WI38 (cell line): ENCODE measurements around the gene ABCC5.
"Not testable (repeated sequence)": the region's sequence is repeated elsewhere in the genome, so short reads cannot be mapped to it uniquely, and the experiment has no call there.

ENCODE experiments used
- H3K4me3 ChIP-seq: 2 replicates; pipeline ENCODE4 v1.5.1; 2011; ENCODE audit warnings: low read depth, mild to moderate bottlenecking, control low read depth, low read length
- CTCF ChIP-seq: IDR thresholded peaks from 2 replicates; pipeline ENCODE4 v1.5.1; 2012; ENCODE audit warnings: low read depth, mild to moderate bottlenecking, control low read depth, low read length

Gene ABCC5

GRCh38 chr3:184015381-184016019, 2.2 kb downstream of the ABCC5 start:
- TF ChIP-seq CTCF: no peak
- no peak overlapping the region for H3K4me3 ChIP-seq

GRCh38 chr3:184011937-184012889, 5.5 kb downstream of the ABCC5 start:
- TF ChIP-seq CTCF: no peak
- H3K4me3 ChIP-seq: no peak overlapping the region

GRCh38 chr3:184011230-184011876, 6.3 kb downstream of the ABCC5 start:
- no peak overlapping the region for H3K4me3 ChIP-seq
- TF ChIP-seq CTCF: no peak

- no peak overlapping the region for H3K4me3 ChIP-seq
- TF ChIP-seq CTCF: no peak
Measured at GRCh38 chr3:184008161-184008560, 9.5 kb downstream of the ABCC5 start.

GRCh38 chr3:184007143-184007813, 10.4 kb downstream of the ABCC5 start:
- not testable (repeated sequence) for H3K4me3 ChIP-seq

GRCh38 chr3:184005941-184006507, 11.7 kb downstream of the ABCC5 start:
- TF ChIP-seq CTCF: no peak
- H3K4me3 ChIP-seq: no peak overlapping the region

GRCh38 chr3:184004476-184004875, 13.2 kb downstream of the ABCC5 start:
- H3K4me3 ChIP-seq: no peak overlapping the region
- no peak for TF ChIP-seq CTCF
